Measurements from ENCODE around the gene SECISBP2.
"Not testable (repeated sequence)": the region's sequence is repeated elsewhere in the genome, so short reads cannot be mapped to it uniquely, and the experiment has no call there.

The SECISBP2 gene

DNA sequence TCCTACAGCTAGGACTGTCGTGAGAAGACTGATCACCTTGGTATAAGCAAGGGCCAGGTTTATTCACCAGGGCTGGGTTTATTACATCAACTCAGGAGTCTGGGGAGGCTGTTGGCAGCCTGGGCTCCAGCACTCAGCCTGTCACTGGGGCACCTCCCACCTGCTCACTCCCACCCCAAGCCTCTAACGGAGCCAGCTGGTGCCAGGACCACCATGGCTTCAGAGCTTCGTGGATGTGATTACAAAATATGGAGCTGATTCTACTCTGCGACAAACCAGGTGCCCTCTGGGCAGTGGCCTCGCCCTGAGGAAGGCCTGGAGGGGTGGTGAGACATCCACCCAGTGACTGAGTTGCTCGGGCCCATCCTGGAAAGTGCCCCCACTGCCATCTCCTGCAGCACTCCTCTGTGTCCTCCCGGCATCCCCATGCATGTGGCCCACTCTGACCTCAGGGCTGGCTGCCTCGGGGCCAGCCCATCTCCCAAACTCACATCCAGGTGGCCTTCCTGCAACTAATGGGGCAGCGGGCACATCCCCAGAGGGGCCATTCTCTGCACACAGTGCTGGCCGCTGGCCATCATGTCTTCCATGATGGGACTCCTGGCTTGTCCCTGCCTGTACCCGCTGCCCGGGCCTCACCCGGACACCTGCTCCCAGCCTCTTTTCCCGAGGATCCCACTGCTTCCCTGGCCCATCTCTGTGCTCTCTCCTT is 49.6 kb downstream of the SECISBP2 start:
- DNase-seq = no peak

DNA sequence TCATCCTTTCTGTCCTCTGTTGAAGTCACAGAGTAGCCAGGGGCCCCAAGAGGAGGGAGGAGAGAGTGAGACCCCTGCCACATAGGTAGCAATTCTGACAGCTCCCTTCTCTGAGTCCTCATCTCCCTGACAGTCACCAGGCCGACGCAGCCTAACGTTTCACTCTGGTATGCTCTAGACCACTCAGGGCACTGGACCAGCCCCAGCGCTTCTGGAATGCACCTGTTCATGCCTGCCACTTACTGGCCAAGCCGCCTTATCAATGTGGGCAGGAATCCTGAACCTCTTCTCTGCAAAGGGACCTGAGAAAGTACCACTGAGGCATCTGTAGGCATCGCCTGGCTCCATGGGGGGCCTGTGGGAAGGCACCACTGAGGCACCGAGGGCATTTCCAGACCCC is 50.2 kb downstream of the SECISBP2 start:
- no peak for DNase-seq

DNA sequence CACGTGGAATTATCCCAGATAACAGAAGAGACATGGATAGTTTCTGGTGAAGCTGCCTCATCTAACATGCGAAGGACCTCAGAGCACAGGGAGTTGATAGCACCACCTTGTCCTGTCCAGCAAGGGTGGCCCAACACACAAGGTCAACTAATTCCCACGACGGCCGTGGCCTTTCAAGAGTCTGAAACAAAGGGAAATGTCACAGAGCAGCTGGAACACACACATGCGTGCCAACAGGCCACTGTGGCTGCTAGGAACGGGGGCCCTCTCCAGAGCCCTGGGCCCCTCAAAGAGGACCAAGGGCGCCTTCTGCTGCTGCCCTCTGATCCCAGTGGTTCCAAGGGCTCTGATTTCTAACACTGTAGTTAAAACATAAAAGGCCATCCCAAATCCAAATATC is 50.7 kb downstream of the SECISBP2 start:
- DNase-seq = no peak

DNA sequence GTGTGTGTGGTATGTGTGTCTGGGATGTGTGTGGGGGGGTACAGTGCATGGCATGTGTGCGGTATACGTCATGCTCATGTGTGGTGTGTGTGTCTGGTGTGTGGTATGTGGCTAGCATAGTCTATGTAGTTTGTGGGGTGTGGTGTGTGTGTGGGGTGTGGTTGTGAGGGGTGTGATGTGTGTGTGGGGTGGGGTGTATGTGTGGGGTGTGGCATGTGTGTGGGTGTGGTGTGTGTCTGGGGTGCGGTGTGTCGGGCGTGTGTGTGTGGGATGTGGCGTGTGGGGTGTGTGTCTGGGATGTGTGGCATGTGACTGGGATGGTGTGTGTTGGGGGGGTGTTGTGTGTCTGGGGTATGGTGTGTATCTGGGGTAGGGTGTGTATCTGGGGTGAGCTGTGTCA is 52.3 kb downstream of the SECISBP2 start:
- no peak for DNase-seq

DNA sequence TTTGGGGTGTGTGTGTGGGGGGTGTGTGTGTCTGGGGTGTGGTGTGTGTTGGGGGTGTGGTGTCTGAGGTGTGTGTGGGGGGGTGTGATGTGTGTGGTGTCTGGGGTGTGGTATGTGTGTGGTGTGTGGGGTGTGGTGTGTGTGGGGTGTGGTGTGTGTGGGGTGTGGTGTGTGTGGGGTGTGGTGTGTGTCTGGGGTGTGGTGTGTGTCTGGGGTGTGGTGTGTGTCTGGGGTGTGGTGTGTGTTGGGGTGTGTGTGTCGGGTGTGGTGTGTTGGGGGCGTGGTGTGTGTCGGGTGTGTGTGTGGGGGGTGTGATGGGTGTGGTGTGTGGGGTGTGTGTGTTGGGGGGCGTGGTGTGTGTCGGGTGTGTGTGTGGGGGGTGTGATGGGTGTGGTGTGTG is 53.5 kb downstream of the SECISBP2 start:
- DNase-seq = not testable (repeated sequence)

- peak; percentile 38 for DNase-seq
These were observed 54.0 kb downstream of the SECISBP2 start for GRCh38 chr9:89372230-89372816.

- no peak for DNase-seq
These were observed 54.7 kb downstream of the SECISBP2 start for GRCh38 chr9:89372979-89373378.

GRCh38 chr9:89374176-89374575 is 55.9 kb downstream of the SECISBP2 start:
- no peak for DNase-seq

DNA sequence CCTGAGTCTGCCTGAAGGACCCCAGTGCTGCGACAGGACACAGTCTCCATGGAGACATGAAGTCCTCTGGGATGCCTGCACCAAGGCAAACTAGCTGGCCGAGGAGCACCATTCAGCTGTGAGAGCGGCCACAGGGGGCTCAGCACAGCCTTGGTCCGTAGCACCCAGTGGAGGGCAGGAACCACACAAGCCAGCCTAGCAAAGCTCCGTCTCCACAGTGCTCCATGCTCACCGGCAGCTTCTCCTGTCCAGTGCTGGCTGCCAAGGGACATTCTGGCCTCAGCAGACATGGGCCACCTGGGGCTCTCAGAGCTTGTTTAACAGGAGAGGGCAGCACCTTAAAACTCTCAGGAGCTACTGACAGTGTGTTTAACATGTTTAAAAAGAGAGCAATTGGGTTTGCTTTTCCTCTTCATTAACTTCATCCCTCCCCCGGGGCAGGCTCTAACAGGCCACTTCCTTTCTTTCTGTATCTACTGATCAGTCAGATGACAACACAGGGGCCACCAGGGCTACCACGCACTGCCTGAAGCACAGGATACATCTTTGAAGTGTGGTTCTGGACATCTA is 57.0 kb downstream of the SECISBP2 start:
- no peak for DNase-seq

DNA sequence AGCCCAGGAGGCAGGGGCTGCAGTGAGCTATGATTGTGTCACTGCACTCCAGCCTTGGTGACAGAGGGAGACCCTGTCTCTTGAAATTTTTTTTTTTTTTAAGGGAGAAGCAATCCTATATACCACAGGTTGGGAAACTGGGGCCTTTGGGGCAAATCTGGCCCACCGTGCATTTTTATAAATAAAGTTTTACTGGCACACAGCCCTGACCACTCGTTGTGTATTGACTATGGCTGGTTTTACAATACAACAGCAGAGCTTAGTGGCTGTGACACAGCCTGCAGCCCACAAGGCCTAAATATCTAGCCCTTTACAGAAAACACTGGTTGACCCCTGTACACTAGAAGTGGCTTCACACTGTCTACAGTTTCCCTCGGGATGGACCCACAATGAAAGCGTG is 58.0 kb downstream of the SECISBP2 start:
- DNase-seq = no peak

DNA sequence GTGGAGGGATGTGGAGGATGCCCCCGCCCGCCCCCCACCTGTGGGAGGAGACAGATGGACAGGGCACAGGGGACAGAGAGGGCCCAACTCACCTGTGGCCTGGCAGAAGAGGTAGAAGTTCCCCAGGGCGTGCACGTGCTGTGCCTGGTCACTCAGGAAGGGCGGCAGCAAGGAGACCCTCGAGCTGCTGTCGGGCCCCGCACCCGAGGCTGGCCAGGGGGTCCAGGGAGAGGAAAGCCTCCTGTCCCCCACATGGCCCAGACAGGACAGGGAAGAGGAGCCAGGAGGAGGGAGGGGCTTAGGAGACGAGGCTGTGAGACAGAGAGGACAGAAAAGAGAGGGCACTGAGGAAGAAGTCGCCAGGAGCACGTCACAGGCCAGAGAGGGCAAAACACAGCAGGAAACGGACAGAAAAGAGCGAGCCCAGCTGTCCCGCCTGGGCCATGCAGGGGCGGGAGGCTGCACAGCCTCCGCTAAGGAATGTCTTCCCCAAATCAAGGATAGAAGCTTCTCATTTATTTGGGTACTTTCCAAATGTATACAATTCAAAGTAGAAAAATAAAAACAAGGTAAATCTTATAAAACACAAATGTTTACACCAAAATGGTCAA is 58.5 kb downstream of the SECISBP2 start:
- no peak for DNase-seq

- DNase-seq = no peak
These were observed 59.1 kb downstream of the SECISBP2 start for GRCh38 chr9:89377411-89377810.

DNA sequence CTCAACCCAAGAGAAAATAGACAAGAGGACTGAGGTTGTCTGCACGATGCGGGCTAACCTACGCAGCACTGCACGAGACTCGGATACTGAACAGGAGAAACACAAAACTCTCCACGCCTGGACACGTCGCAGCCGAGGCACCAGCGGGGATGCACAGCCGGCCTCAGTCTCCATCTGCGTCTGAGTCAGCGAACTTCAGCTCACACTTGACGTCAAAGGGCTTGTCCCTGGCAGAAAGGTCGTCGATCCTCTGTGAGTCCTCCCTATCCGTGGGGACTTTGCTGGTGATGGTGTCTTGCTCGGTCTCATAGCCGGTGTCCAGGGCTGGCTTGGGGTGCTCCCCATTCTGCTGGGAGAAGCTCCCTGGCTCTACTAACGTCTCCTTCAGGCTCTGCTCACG is 60.2 kb downstream of the SECISBP2 start:
- no peak for DNase-seq

GRCh38 chr9:89379031-89379430 is 60.7 kb downstream of the SECISBP2 start:
- DNase-seq = no peak

GRCh38 chr9:89379508-89380115 is 61.3 kb downstream of the SECISBP2 start:
- no peak for DNase-seq

DNA sequence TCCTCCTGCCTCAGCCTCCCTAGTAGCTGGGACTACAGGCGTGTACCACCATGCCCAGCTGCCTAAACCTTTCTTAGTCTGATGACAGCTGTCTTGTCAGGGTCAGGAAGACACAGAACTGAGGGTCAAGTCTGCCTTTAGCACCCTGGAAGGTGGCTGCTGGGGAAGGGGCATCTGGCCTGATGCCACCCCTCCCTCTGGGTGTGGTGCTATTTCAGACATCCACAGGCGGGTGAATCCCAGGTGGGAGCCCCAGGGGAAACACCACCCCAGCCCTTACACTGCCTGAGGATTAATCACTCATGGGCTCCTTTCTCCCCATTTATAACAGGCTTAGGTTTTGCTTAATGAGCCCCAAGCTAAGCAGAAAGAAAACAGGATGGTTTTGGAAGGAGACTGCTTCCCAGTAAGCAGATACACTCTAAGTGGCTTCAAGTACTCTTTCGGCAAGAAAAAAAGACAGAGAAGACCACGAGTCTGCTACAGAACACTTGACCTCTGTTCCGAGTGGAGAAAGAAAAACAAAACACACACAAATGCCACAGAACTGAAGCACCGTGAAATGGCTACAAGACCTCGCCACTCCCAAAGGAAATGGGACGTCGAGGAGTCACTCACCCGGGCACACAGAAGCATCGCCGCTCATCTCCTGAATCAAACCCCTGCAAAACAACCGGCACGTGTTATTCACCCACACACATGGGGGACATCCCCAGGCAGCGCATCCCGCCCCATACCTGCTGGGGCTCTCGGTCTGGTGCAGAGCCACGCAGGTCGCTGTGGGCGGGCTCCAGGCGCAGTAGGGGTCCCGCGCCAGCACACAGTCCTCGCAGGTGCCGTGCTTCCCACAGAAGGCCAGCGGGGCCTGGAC is 62.4 kb downstream of the SECISBP2 start:
- no peak for DNase-seq

DNA sequence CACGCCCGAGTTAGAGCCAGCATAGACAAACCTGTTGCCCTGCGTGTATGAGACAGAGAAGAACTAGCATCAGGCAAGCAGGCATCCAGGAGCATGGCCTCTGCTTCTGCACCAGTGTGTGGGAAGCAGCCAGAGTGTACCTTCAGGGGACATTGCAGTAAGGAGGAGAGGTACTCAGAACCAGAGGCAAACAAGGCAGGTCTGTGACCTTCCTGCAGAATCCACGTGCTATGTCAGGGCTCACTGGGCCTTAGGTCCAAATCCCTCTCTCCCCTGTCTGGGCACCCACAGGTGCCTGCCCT is 63.0 kb downstream of the SECISBP2 start:
- DNase-seq = no peak

- no peak for DNase-seq
These were observed 64.0 kb downstream of the SECISBP2 start for GRCh38 chr9:89382026-89382986.

- no peak for DNase-seq
These were observed 64.9 kb downstream of the SECISBP2 start for GRCh38 chr9:89383030-89383720.

DNA sequence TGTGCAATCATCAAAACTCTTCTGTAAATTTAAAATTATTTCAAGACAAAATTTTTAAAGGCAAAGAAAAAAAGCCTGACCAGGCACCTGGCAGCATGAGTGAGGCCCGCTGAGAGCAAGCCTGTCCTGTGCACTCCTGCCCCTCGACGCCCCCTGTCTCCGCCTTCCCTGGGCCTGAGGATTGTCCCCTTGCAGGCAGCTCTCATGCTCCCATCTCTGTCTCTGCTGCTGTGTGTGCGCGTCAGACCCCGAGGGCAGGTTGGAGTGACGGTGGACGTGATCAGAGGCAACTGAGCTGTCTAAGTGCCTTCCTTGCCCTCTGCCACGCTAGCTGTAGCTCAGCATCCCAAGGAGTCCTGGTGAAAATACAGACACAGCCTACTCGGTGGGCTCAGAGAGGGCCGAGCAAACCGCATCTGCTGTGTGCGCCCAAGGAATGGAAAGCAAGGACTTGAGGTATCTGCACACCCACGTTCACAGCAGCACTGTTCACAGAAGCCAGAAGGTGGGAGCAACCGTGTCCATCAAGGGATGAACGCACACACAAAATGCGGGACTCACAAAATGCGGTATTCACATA is 65.5 kb downstream of the SECISBP2 start:
- DNase-seq = no peak

DNA sequence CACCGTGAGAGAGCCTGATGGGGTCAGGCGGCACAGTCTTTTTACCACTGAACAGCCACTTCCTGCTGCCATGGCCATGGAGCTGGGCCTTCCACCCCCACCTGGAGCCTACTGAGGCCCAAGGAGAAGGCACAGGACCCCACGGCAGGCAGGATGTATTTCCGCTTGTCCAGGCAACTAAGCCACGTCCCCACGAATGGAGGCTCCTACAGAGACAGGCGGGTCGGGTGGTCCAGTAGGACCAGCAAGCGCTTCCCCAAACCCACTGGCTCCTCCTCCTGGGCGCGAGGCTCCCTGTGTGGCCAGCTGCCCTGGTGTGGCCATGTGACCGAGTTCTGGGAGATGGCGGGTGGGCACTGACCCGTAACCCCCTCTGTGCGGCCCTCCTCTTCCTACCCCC is 66.5 kb downstream of the SECISBP2 start:
- DNase-seq = no peak
